GM19035 (cell line): ENCODE results near the gene GOLGA2.

Experiments used
- ATAC-seq: cut with Tn5 transposase; IDR thresholded peaks from one replicate; pipeline ENCODE4 v1.9.1; 2021; ENCODE audit not compliant: unreplicated experiment

The GOLGA2 gene

DNA sequence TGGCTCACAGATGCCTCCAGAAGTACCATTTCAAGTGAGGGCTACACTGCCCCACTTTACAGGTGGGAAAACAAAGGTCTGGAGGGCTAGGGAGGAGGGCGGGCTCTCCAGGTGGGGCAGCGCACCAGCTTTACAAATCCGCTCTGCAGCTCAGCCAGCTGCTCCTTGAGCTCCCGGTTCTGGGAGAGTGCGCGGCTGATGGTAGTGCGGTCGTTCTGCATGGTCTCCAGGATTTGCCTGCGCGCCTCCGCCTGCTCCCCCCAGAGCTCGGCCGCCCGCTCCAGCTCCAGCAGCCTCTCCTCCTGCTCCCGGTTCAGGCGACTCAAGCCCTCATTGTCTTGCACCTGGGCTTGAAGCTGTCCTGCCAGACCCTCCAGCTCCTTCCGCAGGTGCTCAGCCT lies 15.5 kb downstream of the GOLGA2 start:
- no peak for ATAC-seq

DNA sequence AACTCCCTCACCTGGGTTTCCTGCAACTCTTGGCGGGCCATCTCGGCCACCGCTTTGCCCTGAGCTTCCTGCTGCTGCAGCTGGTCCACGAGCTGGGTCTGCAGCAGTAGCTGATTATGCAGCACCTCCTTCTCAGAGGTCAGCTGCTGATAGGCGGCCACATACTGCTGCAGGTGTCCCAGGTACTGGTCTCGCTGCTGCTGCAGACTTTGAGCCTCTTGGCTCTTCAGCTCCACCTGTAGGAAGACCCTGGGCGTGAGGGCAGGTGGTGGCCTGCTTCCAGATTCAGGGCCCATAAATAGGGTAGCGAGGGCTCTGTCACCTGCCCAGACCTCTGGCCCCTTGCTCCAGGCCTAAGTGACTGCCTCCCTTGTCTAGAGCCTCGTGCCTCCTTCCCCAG lies 16.7 kb downstream of the GOLGA2 start:
- ATAC-seq = no peak

DNA sequence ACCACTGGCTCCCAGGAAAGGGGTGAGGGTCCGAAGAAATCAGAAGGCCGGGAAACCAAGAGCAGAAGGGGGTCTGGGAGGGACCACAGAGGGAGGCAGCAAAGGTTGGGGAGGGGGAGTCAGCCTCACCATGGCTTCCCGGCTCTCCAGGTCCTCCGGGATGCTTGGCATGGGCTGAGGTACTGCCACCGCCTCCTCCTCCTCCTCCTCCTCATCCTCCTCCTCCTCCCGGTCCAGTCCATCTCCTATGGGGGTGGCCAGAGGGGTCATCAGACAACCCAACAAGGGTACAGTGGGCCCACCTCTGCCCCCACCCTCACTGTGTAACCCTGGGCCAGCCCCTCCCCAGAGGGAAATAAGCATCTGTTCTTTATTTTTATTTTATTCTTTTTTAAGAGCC lies 17.5 kb downstream of the GOLGA2 start:
- ATAC-seq = no peak

DNA sequence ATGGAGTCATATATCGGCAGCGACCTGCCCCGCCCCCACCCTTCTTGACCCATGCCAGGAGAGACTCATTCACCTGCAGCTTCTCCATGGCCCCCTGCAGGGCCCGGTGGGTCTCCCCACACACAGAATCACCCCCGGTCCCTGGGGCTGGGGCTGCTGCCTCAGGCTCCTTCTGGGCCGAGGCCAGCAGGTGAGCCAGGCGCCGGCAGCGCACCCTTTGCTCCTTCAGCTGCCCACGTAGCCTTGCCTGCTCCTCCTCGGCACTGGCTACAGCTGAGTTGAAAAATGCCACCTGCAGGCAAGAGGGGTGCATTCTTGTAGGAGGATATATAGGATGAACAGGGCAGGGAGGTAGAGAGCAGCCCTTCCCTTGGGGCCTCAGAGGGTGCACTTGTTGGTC lies 17.9 kb downstream of the GOLGA2 start:
- ATAC-seq = no peak

DNA sequence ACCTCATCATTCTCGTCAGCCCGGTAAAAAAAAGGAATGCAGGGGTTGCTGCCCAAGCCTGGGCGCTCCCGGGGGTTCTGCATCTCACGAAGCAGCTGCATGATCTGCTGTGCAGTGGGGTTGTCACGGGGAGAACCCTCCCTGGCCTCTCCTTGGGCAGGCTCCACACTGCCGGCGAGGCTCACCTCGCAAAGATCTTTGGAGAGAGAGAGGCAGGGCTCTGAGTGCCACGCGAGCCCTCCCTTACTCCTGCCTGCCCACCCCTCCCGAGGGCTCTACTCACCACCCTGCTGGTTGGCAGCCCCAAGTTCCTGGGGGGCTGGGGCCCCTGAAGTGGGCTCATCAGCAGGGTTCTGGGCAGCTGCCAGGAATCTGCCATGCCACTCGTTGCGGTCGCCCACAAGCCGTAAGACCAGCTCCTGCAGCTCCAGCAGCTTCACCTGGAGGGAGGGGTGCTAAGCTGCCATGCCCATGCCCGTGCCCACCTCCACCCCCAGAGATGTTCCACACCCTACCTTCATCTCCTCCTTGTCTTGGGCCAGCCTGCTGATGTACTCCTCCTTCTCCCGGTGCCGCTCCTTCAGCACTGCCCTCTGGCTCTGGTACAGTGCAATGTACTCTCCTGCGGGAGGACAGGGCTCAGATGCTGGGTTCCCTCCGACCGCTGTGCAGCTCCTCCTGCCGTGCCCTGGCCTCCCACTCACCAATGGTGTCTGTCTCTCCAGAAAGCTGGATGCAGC lies 18.6 kb downstream of the GOLGA2 start:
- no peak for ATAC-seq

DNA sequence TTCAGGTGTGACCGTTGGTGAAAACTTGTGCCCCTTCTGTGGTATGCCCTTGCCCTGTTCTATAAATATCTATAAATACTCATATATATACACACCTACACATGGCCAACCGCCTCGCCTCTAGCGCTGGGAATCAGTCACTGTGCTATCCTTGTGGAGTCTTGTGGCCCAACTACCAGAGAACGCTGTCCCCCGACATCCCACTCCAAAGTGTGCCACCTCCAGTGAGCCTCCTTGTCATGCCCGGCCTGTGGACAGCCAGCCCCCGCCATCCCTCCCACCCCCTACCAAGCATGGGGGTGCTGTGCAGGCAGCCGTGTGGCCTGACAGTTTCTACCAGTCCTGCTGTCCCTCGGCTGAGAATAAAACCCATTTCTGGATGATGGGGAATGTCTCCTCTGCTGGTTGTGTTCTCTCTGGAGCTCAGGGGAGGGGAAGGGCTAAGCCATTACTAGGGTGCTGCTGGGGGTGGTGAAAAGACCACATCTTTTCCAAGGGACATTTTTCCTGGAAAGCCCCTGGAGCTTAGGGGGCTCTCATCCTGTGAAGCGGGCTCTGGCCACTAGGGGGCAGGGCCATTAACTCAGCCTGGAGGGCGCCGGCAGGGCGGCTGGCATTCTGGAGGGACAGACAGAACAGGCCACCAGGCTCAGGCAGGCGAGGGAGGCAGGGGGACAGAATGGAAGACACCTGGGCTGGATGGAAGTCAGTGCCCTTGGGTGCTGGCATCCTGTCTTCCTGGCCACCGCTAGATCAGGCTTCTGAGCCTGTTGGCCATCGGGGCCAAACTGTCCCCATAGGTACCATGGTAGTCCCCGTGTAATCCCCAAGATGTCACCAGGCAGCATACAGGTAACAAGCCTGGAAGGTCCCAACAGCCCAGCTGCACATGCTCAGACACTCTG lies 20.7 kb downstream of the GOLGA2 start:
- no peak for ATAC-seq

DNA sequence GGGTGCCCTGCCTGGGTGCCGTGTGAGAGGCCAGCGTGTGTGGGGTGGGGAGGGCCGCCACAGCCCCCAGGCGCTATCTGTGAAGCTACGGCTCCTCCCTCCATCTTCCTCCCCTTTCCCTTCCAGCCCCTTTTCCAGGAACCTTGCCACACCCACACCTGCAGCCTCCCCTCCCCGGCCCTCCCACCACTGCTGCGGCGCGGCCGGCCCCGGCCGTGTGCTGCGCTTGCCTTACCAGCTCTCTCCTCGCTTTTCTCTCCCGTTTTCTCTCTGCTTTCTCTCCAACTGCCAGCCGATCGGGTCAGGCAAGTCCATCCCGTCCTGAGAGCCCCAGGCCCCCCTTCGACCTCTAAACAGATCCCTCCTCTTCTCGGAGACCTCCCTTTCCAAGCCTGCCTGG lies 21.4 kb downstream of the GOLGA2 start:
- ATAC-seq = no peak

DNA sequence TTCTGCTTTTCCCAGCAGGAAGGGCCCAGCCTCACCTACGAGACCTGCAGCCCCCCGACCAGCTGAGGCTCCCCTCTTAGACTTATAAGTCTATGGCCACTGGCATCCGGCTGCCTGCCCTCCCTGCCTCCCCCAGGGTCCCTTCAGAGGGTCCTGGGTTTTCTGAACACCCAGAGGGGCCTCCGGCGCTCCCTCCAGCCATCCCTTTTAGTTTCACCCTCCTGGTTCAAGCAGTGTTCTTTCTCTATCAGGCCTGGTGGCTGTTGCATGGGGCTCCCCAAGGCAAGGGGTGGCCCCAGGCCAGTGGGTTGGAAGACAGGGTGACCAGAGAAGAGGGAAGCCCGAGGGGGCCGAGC lies 21.8 kb downstream of the GOLGA2 start:
- no peak for ATAC-seq

DNA sequence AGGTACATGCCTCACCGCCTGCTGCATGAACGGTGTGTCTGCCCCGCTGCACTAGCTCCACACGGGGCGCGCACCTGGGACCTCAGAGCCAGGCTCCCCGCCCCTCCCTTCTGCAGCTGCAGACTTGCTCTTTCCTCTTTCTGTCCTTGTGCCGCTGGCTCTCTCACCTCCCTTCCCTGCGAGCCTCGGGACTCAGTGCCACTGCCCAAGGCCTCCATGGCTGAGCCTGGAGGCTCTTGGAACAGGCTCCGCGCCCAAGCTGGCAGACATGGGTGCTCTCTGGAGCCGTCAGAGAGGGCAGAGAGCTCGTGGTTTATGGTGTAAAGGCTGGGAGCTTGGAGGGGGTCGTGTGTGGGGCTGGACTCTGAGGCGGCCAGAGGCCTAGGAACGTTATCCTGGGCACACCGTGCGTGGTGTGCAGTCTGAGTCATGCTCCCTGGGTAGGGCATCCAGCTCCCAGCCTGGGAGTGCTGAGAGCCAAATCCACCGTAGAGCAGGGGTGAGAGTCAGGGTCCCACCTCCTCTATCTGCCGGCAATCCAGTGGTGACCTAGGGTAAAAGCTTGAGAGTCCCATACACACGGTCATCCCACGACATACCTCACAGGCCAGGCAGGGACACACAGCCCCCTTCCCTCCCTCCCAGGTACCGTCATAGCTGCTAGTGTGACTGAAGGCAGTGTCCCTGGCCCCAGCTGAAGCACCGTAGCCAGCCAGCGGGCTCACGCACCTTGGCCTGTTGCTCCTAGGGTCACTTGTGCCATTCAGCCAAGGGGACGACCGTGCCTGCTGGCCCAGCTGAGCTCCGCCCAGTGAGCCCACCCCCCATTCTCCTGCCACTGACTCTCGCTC lies 22.4 kb downstream of the GOLGA2 start:
- ATAC-seq = no peak

DNA sequence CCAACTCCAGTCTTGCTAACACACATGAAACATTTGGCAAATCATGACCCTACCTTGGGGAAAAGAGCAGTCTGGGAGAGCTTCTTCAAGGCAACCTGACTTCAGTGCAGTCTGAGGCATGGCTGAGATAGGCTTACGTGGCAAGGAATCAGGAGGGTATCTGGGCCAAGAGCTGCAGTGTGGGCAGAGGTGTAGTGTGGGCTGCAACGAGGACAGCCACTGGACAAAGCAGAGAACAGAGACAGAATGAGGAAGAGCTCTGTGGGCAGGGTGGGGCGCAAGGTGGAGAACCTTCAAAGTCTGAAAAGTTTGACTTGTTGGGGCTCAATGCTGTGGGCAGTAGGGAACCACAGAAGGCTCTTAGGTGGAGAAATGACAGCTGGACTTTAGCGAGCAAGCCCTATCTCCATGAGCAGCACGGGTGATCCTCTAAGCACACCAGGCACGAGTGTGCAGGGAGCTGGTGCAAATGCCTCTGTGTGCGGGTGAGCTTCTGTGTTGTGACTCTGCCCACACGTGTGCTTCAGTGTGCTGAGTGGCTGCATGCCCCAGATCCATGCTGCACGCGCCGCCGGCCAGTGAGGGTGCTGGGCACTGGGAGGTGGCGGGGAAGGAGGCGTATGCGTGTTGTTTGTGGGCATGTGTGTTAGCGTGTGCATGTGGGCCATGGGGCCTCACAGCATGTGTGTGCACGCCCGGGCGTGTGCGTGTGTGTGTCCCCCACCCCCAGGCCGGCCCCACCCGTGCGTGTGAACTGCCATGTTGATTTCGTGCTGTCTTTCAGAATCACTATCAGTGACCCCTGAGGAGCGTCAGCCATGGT lies 23.3 kb downstream of the GOLGA2 start:
- no peak for ATAC-seq

DNA sequence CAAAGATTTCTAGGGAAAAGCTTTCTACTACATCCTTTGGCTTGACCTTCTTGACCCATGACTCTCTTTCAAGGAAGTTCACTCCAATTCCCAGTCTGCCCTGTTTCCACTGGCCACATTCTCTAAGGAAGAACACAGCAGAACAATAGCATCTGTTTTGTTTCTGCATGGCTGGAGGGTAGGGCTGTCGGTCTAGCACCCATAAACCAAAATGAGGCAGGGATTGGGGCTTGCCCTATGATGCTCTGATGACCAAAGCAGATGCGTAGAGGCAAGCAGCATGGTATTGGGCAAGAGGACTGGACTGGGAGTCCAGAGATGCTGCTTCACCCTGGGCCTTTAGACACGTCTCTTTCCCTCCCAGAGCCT lies 24.1 kb downstream of the GOLGA2 start:
- ATAC-seq = no peak

DNA sequence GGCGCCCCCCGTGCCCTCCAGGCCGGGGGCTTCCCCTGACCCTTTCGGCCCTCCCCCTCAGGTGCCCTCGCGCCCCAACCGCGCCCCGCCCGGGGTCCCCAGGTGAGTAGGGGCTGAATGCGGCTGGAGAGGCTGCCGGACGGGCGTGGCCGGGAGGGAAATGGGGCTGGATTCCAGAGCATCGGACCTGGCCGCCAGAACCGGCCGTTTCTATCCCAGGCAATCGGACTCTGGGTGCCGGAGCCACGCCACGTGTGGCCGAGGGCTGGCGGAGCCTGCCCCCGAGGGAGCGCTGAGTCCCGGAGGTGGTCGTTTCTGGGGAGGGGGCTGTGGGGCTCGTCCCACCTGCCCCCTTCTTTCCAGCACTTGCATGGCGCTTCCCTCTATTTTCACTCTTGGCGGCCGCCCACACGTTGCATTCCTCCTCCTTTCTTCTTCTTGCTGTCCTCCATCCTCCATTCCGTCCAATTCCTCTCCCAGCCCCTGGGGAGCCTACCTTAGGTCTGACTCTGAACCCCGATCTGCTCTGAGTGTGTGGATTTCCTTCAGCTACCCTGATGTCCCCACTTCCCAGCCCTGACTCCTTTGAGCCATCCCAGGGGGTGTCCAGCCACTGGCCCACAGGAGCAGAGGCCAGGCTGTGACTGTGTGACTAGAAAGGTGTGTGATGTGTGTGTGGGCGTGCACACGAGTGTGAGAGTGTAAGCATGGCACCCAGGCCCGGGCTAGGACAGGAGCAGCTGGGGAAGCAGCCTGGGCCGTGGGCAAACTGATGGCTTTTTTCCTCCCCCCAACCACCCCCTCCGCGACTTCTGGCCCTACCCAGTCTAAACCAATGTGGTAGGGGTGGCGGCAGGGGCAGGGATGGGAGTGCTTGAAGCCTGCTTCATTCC lies 24.7 kb downstream of the GOLGA2 start:
- no peak for ATAC-seq

DNA sequence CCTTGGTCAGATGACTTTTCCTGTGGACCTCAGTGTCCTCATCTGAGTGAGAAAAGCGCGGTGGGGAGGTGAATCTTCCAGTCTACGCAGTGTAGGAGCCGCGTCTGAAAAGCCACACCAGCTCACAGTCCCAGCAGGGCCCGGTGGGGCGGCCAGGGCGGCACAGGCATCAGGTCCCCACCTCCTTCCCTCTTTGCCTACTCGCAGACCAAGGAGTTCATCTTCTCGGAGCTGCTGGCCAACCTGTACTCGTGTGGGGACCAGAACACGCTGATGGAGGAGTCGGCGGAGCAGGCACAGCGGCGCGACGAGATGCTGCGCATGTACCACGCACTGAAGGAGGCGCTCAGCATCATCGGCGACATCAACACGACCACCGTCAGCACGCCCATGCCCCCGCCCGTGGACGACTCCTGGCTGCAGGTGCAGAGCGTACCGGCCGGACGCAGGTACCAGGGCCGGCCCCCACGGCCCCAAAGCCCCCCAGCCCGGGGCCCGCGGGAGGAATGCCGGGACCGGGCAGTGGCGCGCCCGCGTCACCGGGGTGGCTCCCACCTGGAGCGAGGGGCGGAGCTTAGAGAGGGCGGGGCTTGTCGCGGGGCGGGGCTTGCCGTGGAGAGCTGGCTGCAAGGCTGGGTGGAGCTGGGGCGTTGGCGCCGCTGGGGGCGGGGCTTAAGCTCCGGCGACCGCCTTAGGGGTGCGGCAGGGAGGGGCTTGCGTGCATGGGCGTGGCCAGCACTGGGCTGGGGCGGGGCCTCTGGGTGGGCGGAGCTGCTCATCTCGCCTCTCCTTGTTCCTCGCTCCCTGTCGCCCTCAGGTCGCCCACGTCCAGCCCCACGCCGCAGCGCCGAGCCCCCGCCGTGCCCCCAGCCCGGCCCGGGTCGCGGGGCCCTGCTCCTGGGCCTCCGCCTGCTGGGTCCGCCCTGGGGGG lies 25.6 kb downstream of the GOLGA2 start:
- ATAC-seq = peak; percentile 91

DNA sequence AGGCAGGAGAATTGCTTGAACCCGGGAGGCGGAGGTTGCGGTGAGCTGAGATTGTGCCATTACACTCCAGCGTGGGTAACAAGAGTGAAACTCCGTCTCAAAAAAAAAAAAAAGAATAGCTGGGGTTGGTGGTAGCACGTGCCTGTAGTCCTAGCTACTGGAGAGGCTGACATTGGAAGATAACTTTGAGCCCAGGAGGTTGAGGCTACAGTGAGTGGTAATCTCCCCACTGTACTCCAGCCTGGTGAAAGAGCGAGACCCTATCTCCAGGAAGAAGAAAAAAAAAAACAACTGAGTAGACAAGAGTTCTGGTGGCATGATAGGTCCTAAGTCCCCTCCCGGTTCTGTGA lies 26.3 kb downstream of the GOLGA2 start:
- ATAC-seq = no peak

DNA sequence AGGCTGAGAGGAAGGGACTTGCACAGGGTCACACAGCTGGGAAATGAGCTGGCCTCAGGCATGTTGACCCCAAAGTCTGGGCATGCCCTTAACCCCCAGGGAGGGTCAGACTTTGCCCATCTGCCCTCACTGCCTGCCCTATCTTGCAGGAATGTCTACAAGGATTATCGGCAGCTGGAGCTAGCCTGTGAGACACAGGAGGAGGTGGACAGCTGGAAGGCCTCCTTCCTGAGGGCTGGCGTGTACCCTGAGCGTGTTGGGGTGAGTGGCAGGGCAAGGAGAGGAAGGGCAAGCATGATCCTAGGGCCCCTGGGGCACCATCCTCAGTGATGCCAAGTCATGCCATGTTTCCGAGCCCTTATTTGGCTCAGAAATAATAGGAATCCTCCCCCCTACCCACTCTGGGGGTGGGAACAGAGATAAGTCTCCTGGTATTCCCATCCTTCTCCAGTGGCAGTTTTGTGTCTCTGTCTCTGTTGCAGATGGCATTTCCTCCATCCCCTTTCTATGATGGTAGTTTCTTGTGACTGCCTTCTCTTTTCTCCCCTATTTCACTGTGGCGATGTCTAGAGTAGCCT lies 28.5 kb downstream of the GOLGA2 start:
- no peak for ATAC-seq

DNA sequence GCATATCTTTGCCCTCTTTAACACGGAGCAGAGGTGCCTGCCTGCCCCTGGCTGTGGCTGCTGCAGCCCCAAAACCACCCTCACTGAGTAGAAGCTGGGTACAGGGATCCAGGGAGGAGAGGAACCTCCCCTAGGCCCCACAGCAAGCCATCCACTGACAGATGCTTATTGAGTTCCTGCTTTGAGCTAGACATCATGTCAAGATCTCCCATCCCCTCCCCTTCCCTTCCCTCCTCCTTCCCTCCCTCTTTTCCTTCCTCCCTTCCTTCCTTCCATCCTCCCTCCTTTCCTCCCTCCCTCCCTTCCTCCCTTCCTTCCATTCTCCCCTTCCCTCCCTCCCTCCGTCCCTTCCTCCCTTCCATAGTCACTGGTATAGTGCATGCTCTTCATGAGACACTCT lies 29.3 kb downstream of the GOLGA2 start:
- ATAC-seq = no peak

DNA sequence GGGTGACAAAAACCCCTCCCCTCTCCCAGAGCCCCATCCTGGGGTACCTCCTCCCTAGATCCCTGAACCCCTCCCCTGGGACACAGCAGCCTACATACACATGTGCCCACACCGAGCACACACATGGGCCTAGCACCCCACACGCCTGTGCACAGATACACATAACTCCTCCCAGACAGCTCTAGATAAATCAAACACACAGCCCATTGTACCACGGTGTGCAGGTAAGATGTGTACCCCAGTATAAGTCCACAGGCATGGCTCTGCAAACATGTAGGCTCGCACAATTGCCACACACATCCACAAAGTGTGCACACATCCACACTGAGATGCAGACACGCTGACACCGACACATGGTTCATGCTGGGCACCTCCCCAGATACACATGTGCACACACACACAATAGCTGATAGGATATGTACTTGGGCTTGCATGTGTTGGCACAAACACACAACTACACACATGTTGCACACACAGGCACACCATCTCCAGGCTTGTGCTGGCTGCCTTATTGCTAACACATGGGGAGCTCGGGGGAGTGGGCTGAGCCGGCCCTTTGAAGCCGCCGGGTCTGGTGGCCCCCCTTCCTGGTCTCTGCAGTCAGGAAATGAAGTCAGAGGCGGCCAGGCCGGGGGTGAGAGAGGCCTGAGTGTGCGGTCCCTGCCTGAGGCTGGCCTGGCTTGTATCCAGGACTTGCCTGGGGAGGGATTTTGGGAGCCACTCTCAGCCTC lies 30.2 kb downstream of the GOLGA2 start:
- no peak for ATAC-seq

DNA sequence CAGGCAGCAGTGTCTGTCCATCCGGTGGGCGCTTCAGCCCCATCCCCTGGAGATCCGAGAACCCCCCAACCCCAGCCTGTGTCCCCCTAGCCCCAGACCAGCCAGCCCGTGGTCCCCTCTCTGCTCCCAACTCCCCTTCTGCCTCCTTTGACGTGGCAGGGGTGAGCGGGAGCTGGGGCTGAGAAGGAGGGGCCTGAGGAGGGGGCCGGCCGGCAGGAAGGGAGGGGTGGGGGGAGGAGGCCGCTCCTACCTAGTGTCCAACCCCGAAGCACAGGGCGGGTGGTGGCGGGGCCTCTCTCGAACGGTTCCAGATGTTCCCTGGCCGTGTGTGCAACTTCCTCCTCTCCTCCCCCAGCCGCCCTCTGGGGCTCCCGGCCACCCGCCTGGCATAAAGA lies 31.0 kb downstream of the GOLGA2 start:
- ATAC-seq = no peak
